Parathyroid adenoma (tissue), 2 donors: ENCODE data around the gene GRM4.

Experiments used
- H2AFZ ChIP-seq: fragments of 300-600 bp; sonication (generic); one replicate; pipeline ENCODE4 v1.7.0; 2017; ENCODE audit warnings: antibody characterized with exemption, mild to moderate bottlenecking
- H3K27ac ChIP-seq: fragments of 300-600 bp; sonication (generic); one replicate; pipeline ENCODE4 v1.7.0; 2017
- H3K27me3 ChIP-seq: fragments of 300-600 bp; sonication (generic); one replicate; pipeline ENCODE4 v1.7.0; 2017; ENCODE audit warnings: low read length; ENCODE audit not compliant: control insufficient read depth, insufficient read depth
- H3K36me3 ChIP-seq: fragments of 300-600 bp; sonication (generic); one replicate; pipeline ENCODE4 v1.7.0; 2017; ENCODE audit warnings: low read length; ENCODE audit not compliant: control insufficient read depth, insufficient read depth
- H3K4me1 ChIP-seq: fragments of 300-600 bp; sonication (generic); one replicate; pipeline ENCODE4 v1.7.0; 2017; ENCODE audit warnings: control low read depth
- H3K4me2 ChIP-seq: fragments of 300-600 bp; sonication (generic); one replicate; pipeline ENCODE4 v1.7.0; 2017; ENCODE audit warnings: low read length
- H3K4me3 ChIP-seq: fragments of 300-600 bp; sonication (generic); one replicate; pipeline ENCODE4 v1.7.0; 2017; ENCODE audit warnings: low read depth, low read length
- H3K79me2 ChIP-seq: fragments of 300-600 bp; sonication (generic); one replicate; pipeline ENCODE4 v1.7.0; 2017; ENCODE audit warnings: control low read depth
- H3K9ac ChIP-seq: fragments of 300-600 bp; sonication (generic); one replicate; pipeline ENCODE4 v1.7.0; 2017; ENCODE audit warnings: mild to moderate bottlenecking
- H3K9me3 ChIP-seq: fragments of 300-600 bp; sonication (generic); one replicate; pipeline ENCODE4 v1.7.0; 2017; ENCODE audit warnings: low read length; ENCODE audit not compliant: control insufficient read depth
- TF ChIP-seq, protein P1 (sequence below): fragments of 300-600 bp; sonication (generic); IDR thresholded peaks from one replicate; pipeline ENCODE4 v1.7.0; 2017; ENCODE audit warnings: antibody characterized with exemption, mild to moderate bottlenecking
- donor health status: primary hyperparathyroidism.

Gene GRM4

DNA sequence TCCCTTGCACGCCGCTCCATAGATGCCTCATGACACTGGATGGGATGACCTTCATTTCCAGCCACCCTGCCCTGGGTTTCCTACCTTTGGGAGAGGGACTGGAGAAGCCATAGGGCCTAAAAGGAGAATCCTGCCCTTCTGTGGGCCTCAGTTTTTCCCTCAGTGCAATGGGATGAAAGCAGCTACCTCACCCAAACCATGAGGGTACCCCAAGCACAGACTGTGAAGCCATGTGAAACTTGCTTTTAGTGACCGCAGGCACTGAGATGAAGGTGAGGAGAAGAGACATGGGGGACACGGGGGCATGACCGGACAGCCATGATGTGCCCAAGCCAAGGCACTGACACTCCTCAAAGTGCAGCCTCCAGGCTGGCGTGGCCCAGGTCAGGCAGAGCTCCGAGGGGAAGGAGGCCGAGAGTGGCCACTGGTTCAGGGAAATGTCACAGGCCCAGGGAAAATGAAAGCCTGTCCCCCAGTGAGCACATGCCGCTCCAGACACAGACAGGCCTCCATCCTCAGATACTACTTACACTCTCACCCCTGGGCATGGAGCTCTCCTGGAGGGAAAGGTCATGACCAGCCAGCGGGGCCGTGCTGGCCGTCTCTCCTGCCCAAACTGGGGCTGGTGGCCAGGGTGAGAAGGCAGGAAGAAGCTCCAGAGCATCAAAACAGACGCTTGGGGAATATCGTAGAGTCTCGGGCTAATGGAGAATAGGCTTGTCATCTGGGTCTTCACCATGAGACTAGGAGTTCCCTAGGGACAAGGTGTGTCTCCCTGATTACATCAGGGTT, 116.2 kb downstream of the GRM4 start:
- Histone ChIP-seq H3K4me1 (no peaks in the 10 kb centered on the region), H3K9ac (no peak overlapping the region), H3K4me3 (no peak overlapping the region), H3K9me3 (no peaks in the 10 kb centered on the region), H2AFZ (no peak overlapping the region), H3K79me2 (no peaks in the 10 kb centered on the region), H3K27ac (no peak overlapping the region), H3K4me2 (no peak overlapping the region), H3K27me3 (no peaks in the 10 kb centered on the region), H3K36me3 (no peaks in the 10 kb centered on the region)
- TF ChIP-seq, protein P1, sequence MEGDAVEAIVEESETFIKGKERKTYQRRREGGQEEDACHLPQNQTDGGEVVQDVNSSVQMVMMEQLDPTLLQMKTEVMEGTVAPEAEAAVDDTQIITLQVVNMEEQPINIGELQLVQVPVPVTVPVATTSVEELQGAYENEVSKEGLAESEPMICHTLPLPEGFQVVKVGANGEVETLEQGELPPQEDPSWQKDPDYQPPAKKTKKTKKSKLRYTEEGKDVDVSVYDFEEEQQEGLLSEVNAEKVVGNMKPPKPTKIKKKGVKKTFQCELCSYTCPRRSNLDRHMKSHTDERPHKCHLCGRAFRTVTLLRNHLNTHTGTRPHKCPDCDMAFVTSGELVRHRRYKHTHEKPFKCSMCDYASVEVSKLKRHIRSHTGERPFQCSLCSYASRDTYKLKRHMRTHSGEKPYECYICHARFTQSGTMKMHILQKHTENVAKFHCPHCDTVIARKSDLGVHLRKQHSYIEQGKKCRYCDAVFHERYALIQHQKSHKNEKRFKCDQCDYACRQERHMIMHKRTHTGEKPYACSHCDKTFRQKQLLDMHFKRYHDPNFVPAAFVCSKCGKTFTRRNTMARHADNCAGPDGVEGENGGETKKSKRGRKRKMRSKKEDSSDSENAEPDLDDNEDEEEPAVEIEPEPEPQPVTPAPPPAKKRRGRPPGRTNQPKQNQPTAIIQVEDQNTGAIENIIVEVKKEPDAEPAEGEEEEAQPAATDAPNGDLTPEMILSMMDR = no peak

DNA sequence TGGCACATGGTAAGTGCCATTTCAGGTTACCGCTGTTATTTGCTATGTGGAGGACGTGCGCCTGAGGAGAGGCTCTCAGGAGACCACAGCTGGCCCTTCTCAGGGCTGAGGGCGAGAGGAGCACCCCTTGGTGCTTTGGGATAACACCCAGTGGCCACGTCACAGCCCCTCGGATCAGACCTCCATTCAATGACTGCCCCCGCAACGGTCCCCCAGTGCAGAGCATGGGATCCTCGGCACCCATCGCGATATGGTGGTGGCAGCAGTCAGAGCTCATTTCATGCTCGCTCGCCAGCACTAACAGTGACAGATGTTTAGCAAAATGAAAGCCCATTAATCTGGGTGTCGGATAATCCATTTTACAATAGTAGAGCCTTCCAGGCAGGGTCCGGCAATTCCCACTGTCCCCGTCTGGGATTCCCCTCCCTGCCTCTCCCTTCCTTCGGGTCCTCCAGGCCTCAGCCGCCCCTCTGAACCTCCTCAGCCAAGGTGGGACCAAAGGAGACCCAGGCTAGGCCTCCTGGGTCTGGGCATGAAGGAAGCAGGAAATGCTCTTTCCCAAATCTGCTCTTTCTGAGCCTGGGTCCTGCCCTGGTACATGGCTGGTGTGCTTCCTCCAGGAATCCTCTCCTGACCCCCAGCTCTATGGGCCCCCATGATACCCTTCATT, 117.1 kb downstream of the GRM4 start:
- Histone ChIP-seq H3K4me2 (no peak overlapping the region), H3K9me3 (peaks cover 3% of the 10 kb centered on the region), H3K36me3 (no peaks in the 10 kb centered on the region), H3K4me3 (no peak overlapping the region), H3K79me2 (no peaks in the 10 kb centered on the region), H3K4me1 (no peaks in the 10 kb centered on the region), H3K27ac (no peak overlapping the region), H3K9ac (no peak overlapping the region), H3K27me3 (no peaks in the 10 kb centered on the region), H2AFZ (no peak overlapping the region)
- TF ChIP-seq, protein P1 = no peak

DNA sequence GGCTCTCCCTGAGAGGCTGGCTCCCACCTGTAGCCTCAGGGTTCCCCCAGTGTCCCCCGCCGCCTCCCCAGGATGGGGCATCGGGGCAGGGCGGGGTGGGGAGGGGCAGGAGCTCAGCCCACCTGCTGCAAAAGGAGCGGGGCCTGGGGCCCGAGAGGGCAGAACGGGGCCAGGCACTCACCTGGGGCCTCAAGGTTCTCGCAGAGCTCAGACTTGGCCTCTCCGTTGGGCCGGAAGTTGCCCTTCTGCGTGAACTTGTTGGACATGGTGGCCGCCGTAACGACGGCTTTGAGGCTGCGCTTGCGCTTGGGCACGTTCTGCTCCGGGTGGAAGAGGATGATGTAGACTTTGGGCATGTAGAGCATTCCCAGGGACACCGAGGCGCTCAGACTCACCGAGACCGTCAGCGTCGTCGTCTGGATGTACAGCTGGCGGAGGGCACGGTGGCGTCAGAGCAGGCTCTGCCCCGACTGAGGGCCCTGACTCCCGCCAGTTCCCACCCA, 117.9 kb downstream of the GRM4 start:
- Histone ChIP-seq H3K4me3 (no peak overlapping the region), H3K79me2 (no peaks in the 10 kb centered on the region), H3K4me2 (no peak overlapping the region), H3K27me3 (no peaks in the 10 kb centered on the region), H3K9me3 (peaks cover 3% of the 10 kb centered on the region), H3K9ac (no peak overlapping the region), H2AFZ (no peak overlapping the region), H3K36me3 (no peaks in the 10 kb centered on the region), H3K27ac (no peak overlapping the region), H3K4me1 (no peaks in the 10 kb centered on the region)
- TF ChIP-seq, protein P1 = no peak

DNA sequence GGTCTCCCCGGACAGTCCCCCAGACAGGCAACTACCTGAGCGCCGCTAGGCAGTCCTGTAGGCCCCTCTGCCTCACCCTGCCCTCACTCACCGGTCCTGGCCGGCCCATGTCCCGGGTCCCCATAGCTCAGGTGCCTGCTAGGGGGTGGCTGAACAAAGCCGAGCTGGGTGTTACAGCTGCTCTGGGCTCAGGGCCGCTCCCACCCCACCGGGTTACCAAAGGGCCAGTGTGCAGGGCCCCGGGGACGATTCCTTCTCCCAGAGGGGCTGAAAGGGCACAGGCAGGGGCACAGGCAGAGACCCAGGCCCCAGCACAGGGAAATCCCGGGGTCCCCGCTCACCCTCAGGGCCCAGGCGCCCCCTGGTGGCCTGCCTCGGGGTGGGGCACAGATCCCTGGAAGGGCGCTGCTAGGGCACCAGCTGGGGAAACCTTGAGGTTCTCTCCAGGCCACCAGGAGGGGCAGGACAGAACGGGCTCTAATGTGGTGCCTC, 118.4 kb downstream of the GRM4 start:
- H3K9me3 ChIP-seq = peaks cover 3% of the 10 kb centered on the region
- H3K36me3 ChIP-seq = no peaks in the 10 kb centered on the region
- no peaks in the 10 kb centered on the region for H3K79me2 ChIP-seq
- no peaks in the 10 kb centered on the region for H3K4me1 ChIP-seq
- H2AFZ ChIP-seq = no peak overlapping the region
- no peak overlapping the region for H3K27ac ChIP-seq
- H3K27me3 ChIP-seq = no peaks in the 10 kb centered on the region
- H3K4me2 ChIP-seq = no peak overlapping the region
- TF ChIP-seq, protein P1 = peak; percentile 19
- no peak overlapping the region for H3K9ac ChIP-seq
- H3K4me3 ChIP-seq = no peak overlapping the region
